Thyroid gland (tissue), 4 donors: Measurements from ENCODE around the gene MTUS2. TPM values are rescaled to one million over a fixed set of nuclear protein-coding genes. Genes with fewer than 3 reads are reported as not detected.

Experiments used
- DNase-seq, 2 donors: peaks; one replicate each; pipeline ENCODE4 v3.0.0-alpha.2; 2019
- H3K27ac ChIP-seq, 3 donors: fragments of 200-600 bp; sonication (generic); 1 replicate in 2 of 3; 2 replicates in 1 of 3; pipeline ENCODE4 v1.5.1; 2016 to 2019; ENCODE audit warnings: mild to moderate bottlenecking in 1 of 3, moderate library complexity in 1 of 3
- H3K27me3 ChIP-seq: fragments of 200-600 bp; sonication (generic); one replicate; pipeline ENCODE4 v1.5.1; 2019
- H3K36me3 ChIP-seq, 2 donors: fragments of 200-600 bp; sonication (generic); one replicate each; pipeline ENCODE4 v1.5.1; 2016 to 2019
- H3K4me1 ChIP-seq, 2 donors: fragments of 200-600 bp; sonication (generic); one replicate each; pipeline ENCODE4 v1.5.1; 2017 to 2019
- H3K4me3 ChIP-seq, 3 donors: fragments of 200-600 bp; sonication (generic); replicated peaks in 1 of 3; 1 replicate in 2 of 3; 2 replicates in 1 of 3; pipeline ENCODE4 v1.5.1; 2016; ENCODE audit warnings: mild to moderate bottlenecking in 1 of 3
- H3K9me3 ChIP-seq: fragments of 200-600 bp; sonication (generic); one replicate; pipeline ENCODE4 v1.5.1; 2017
- CTCF ChIP-seq, 6 experiments: fragments of 200-600 bp in 3 of 6; fragments of 450-650 bp in 3 of 6; sonication (generic) in 3 of 6; IDR thresholded peaks; one replicate each; pipeline ENCODE4 v1.5.1; 2016 to 2019; ENCODE audit warnings: antibody characterized with exemption in 6 of 6, mild to moderate bottlenecking in 2 of 6, inconsistent platforms in 1 of 6, moderate library complexity in 1 of 6
- POLR2A ChIP-seq, 2 donors: fragments of 450-650 bp; IDR thresholded peaks; one replicate each; pipeline ENCODE4 v1.6.1; 2017; ENCODE audit warnings: antibody characterized with exemption in 2 of 2, mild to moderate bottlenecking in 2 of 2, moderate library complexity in 1 of 2
- WGBS, 2 donors: methylation state at CpG; one replicate each; pipeline ENCODE4 v1.1.5; 2017; 5-methylcytosine and 5-hydroxymethylcytosine counted together
- intact Hi-C: fragments of 100-400 bp; cut with DNase I; formaldehyde crosslinking; loops from one replicate; pipeline ENCODE4 v1.15.1; 2023
- total RNA-seq, 4 donors: library from RNA; depleted of rRNA; stranded (reverse); fragments of >200 nt; gene quantifications; one replicate each; pipeline ENCODE4 v1.2.3, GENCODE V29; 2016

MTUS2 gene
- total RNA-seq, 4 donors from 2014 or later: 0.98 to 1.5 (median 1.1) TPM

GRCh38 chr13:29508130-29508875, 688.2 kb downstream of the MTUS2 start:
- H3K27me3 ChIP-seq: no peaks in the 10 kb centered on the region
- TF ChIP-seq POLR2A (IDR thresholded peaks at IDR 0.05) (no peak), CTCF (IDR thresholded peaks at IDR 0.05) (peak; percentile 89 to 98 (median 92))
- H3K4me1 ChIP-seq: peaks cover 4 to 6% of the 10 kb centered on the region in 2 donors
- DNase-seq: peak; percentile 86 to 91
- no peak overlapping the region for H3K4me3 ChIP-seq
- no peaks in the 10 kb centered on the region for H3K36me3 ChIP-seq
- WGBS, 2 donors: 46 to 62% methylated on average over 11 to 15 of the region's 16 CpGs
- no peak overlapping the region for H3K27ac ChIP-seq
- intact Hi-C loops: loop anchor here (10.0 kb wide), 1 partner anchor 206 kb away; no protein-coding TSS in a partner anchor
- H3K9me3 ChIP-seq: no peaks in the 10 kb centered on the region

- 86% methylated on average over 4 of the region's 4 CpGs; no CpG with 5 or more reads in 1 of the 2 donors for WGBS, 2 donors
- no peak for DNase-seq
- H3K27me3 ChIP-seq: no peaks in the 10 kb centered on the region
- no peak overlapping the region for H3K27ac ChIP-seq
- H3K36me3 ChIP-seq: no peaks in the 10 kb centered on the region
- no peak for TF ChIP-seq CTCF (IDR thresholded peaks at IDR 0.05)
- H3K4me1 ChIP-seq: peaks cover 4 to 6% of the 10 kb centered on the region in 2 donors
- H3K4me3 ChIP-seq: no peak overlapping the region
- no peaks in the 10 kb centered on the region for H3K9me3 ChIP-seq
- intact Hi-C loops: loop anchor here (10.0 kb wide), 1 partner anchor 206 kb away; no protein-coding TSS in a partner anchor
These were observed 688.7 kb downstream of the MTUS2 start for GRCh38 chr13:29508876-29509252.

GRCh38 chr13:29509999-29510589, 690.0 kb downstream of the MTUS2 start:
- TF ChIP-seq CTCF (IDR thresholded peaks at IDR 0.05): no peak
- no peak for TF ChIP-seq POLR2A (IDR thresholded peaks at IDR 0.05)
- no peak for DNase-seq
- Histone ChIP-seq H3K9me3 (no peaks in the 10 kb centered on the region), H3K4me3 (no peak overlapping the region), H3K27ac (no peak overlapping the region), H3K27me3 (no peaks in the 10 kb centered on the region), H3K36me3 (no peaks in the 10 kb centered on the region), H3K4me1 (peaks cover 4 to 6% of the 10 kb centered on the region in 2 donors)
- intact Hi-C loops: loop anchor here (5.0 to 10.0 kb wide), 2 partner anchors 205 to 602 kb away; no protein-coding TSS in a partner anchor
- 93 to 95% methylated on average over 14 of the region's 14 CpGs for WGBS, 2 donors

GRCh38 chr13:29510651-29511084, 690.5 kb downstream of the MTUS2 start:
- 93 to 97% methylated on average over 7 to 10 of the region's 10 CpGs for WGBS, 2 donors
- DNase-seq: no peak
- Histone ChIP-seq H3K4me3 (no peak overlapping the region), H3K9me3 (no peaks in the 10 kb centered on the region), H3K27ac (no peak overlapping the region), H3K4me1 (peaks cover 4 to 6% of the 10 kb centered on the region in 2 donors), H3K36me3 (peaks cover 2 to 5% of the 10 kb centered on the region in 2 donors), H3K27me3 (no peaks in the 10 kb centered on the region)
- TF ChIP-seq CTCF (IDR thresholded peaks at IDR 0.05) (no peak), POLR2A (IDR thresholded peaks at IDR 0.05) (no peak)
- intact Hi-C loops: loop anchor here (5.0 kb wide), 1 partner anchor 602 kb away; no protein-coding TSS in a partner anchor
